HG03575 (cell line): ENCODE measurements around the gene PERP.
"Not testable (repeated sequence)": the region's sequence is repeated elsewhere in the genome, so short reads cannot be mapped to it uniquely, and the experiment has no call there.

Experiments
- ATAC-seq: cut with Tn5 transposase; IDR thresholded peaks from one replicate; pipeline ENCODE4 v1.9.1; 2021; ENCODE audit not compliant: unreplicated experiment, insufficient number of reproducible peaks, low FRiP score; ENCODE audit errors: extremely low read depth

Gene PERP

DNA sequence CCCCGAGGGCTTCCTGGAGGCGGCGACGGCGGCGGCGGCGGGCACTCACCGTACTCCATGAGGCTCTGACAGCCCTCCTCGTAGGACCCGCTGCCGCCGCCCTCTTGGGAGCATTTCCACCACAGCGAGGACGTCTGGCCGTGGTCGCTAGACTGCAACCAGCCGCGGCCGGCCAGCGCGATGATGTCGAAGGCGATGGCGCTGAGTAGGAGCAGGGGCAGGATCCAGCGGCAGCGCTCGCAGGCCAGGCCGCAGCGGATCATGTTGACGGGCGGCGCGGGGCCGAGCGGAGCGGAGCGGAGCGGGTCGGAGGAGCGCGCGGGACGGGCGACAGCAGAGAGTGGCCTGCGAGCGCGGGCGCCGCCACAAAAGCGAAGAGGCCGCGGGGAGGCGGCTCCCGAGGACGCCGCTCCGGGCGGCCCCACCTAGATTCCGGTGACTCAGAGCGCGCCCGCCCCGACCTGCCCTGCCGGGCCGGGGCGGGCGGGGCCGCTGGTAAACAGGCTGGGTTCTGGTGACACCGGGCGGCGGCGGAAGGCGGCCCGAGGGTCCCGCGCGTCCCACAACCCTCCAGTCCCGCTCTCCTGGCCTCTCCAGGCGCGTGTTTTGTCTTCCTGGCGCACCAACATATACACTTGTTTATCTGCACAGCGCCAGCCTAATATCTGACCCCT, at the start of gene PERP:
PERP (minus strand) TSS at position 342 of the 674 bp plus-strand sequence; CDS start at position 263, 79 bp downstream.
- ATAC-seq = no peak

DNA sequence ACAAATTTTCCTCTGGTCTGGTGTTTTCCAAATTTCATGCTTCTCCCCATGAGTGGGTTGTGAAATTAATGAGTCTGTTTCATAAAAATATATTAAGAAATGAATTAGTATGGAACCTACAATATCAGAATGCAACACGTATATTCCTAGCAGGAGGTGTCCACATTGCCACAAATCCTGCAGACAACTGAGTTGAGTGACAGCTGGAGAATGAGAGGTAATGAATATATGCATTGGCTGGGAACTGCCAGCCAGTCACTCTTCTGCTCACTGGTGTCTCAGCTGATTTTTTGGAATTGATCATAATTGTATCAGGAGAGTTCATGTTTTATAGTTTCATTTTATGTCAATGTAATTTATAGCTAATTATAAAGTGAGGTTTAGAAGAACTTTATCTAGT, 48.2 kb upstream of the PERP start:
- no peak for ATAC-seq

DNA sequence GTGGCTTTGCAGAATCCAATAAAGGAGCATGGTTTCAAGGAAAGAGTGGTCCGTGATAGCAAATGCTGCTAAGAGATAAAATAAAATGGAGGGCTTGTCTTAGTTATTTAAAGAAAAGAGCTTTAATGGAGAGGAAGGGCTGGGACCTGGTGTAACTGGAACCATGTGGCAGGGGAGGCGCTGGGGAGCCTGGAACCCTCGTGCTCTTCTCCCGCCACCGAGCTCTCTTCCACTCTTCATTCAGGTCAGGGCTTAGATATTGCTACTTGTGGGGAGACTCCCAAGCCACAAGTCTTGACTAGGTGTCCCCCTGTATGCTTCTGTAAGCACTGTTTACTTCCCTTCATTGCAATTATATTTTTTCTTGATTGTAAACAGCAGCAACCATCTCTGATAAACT, 39.3 kb upstream of the PERP start:
- no peak for ATAC-seq

DNA sequence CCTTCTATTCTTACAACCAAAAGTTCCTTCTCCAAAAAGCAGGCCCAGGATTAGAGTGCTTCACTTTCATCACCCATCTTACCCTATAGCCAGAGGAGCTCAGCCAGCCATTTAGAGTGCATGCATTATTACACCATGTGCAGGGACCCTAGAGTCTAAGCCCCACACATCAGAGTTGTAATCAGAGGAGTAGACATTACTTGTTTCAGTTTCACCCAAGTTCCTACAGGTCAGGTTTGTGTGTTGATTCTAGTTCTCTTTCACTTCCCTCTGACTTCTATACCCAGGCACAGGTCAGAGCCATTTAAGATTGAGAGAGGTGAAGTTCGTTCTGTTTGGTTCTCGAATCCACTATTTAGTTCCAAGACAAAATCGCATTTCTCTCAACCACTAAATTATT, 38.2 kb upstream of the PERP start:
- no peak for ATAC-seq

DNA sequence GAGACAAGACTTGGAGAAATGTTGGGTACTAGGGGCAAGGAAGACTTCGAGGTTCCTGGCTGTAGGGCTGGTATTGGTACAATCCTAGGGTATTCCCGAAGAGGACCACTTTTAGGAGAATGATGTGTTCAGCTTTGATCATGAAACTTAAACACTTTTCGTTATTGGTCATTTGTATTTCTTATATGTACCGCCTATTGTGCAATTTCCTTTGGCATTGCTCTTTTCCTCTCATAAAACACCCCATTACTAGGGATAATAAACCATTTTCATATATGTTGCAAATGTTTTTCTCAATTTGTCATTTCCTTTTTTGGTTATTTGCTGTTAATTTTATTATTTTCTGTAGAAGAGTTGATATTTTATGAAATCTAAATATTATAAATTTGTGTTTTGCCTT, 35.6 kb upstream of the PERP start:
- ATAC-seq = no peak

DNA sequence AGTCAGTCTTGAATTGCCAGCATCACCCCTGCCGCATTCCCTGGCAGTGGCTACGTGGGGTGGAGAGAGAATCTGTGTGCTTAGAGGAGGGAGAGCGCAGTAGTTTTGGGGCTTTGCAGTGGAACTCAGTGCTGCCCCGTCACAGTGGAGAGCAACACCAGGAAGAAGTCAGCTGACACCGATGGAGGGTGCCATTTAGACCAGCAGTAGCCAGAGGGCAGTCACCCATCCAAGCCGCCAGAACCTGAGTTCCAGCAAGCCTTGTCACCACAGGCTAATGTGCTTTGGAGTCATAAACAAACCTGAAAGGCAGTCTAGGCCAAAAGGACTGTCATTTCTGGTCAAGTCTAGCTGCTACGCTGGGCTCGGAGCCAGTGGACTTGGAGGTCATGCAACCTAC, 22.0 kb upstream of the PERP start:
- ATAC-seq = no peak

DNA sequence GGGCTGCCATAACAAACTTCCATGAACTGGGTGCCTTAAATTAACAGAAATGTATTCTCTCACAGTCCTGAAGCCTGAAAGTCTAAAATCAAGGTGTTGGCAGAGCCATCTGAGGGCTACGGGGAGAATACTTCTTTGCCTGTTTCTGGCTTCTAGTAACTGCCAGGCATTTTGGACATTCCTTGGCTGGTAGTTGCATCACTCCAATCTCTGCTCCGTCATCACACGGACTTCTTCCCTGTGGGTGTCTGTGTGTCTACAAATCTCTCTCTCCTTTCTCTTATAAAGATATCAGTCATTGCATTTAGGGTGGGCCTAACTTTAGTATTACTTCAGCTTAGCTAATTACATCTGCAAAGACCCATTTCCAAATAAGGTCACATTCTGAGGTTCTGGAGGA, 20.9 kb upstream of the PERP start:
- no peak for ATAC-seq

DNA sequence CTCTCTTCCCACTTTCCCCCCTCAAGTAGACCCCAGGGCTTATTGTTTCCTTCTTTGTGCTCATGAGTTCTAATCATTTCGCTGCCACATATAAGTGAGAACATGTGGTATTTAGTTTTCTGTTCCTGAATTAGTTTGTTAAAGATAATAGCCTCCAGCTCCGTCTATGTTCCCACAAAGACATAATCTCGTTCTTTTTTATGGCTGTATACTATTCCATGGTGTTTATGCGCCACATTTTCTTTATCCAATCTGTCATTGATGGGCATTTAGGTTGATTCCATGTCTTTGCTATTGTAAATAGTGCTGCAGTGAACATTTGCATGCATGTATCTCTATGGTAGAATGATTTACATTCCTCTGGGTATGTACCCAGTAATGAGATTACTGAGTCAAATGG, 16.9 kb upstream of the PERP start:
- ATAC-seq = no peak

DNA sequence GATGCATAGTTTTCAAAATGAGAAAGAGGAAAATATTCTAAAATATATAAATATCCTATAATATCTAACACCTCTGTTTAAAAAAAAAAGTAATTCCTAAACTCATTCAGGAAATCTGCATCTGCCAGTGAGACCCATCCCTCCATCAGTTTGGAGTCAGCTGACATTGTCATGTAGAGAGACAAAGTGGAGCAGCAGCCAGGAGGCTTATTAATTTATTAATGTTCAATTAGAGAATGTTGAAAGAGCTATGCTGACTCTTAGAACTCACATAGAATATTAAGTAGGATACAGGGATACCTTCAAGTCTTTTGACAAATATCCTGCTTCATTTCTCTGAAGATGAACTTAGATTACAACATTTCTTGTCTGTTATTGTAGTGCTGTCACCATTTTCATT, 12.8 kb upstream of the PERP start:
- ATAC-seq = no peak

DNA sequence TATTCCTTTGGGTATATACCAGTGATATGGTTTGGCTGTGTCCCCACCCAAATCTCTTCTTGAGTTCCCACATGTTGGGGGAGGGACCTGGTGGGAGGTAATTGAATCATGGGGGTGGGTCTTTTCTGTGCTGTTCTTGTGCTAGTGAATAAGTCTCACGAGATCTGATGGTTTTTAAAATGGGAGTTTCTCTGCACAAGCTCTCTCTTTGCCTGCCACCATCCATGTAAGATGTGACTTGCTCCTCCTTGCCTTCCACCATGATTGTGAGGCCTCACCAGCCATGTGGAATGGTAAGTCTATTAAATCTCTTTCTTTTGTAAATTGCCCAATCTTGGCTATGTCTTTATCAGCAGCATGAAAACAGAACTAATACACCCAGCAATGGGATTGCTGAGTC, 12.0 kb upstream of the PERP start:
- not testable (repeated sequence) for ATAC-seq

DNA sequence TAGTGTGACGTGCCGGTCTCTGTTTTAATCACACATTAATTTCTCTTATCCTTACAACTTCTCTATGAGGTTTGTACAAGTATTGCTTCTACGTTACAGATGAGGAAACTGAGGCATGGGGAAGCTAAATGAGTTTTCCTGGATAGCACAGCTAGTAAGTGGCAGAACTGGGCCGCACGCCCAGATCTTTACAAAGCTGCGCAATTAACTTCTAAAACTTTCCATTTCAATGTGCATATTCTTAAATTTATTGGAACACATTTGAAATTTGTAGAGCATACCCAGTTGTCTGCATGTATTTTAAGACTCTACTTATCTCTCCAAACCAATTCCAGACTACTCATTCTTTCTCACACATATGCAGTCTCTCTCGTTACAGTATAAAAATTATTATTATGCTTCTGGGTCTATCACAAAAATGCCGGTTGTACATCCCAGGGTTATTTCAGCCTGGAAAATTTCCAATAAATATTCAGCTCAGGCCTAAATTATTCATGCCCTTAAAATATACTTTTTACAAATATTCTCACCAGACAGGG, 10.2 kb upstream of the PERP start:
- no peak for ATAC-seq

DNA sequence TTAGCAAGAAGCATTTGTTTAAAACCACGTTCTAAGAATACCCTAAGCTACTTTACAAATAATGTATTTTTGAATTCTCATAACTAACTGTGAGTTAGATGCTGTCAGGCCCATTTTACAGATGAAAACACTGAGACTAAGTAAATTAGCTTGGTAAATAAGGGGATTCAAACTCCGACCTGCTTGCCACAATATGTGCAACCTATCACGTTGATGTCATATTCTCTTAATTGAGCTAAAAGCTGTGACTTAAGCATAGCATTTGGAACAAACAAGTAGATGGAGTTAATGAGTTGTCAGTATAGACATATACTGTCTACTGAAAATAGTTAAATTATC, 9.4 kb upstream of the PERP start:
- no peak for ATAC-seq

DNA sequence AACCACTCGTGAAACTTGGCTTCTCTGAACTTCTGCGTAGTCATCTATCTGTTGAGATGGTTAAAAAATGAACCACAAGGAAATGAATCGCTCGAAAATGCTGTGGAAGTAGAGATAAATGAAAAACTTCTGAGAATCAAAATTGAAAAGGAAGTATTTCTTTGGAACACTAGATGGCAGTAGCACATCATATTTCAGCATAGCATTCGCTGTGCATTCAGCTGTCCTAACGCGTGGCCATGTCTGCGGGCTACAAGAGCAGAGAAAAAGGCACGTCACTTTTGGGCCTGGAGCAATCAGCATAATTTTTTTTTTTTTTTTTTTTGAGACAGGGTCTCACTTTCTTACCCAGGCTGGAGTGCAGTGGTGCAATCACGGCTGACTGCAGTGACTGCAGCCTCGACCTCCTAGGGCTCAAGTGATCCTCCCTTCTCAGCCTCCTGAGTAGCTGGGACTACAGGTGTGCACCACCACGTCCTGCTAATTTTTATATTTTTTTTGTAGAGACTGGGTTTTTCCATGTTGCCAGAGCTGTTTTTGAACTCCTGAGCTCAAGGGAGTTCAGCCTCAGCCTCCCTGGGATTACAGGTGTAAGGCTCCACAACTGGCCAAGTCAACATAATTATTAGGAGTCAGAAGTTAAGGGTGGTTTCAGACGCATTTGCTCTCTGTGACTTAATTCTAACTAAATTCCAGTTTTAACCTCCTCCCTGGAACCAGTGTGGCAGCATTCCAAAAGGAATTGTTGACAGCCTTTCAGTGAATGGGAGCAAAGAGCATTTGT, 8.8 kb upstream of the PERP start:
- ATAC-seq = no peak

DNA sequence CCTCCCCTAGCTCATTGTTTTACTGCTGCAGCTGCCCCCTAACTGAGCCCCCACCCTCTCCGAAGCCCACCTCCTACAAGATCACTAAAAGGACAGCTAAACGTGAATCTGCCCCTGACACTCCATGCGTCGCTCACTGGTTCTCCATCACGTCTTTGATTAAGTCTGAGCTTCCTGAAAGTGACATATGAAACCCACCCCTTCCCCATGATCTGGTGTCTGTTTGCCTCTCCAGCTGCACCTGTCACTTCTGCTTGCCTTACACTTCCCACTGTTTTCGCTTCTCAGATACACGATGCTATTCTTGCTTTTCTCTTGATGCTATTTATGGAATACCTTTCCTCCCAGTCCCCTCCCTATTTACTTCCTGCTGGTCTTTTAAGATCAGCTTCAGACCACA, 8.0 kb upstream of the PERP start:
- no peak for ATAC-seq

DNA sequence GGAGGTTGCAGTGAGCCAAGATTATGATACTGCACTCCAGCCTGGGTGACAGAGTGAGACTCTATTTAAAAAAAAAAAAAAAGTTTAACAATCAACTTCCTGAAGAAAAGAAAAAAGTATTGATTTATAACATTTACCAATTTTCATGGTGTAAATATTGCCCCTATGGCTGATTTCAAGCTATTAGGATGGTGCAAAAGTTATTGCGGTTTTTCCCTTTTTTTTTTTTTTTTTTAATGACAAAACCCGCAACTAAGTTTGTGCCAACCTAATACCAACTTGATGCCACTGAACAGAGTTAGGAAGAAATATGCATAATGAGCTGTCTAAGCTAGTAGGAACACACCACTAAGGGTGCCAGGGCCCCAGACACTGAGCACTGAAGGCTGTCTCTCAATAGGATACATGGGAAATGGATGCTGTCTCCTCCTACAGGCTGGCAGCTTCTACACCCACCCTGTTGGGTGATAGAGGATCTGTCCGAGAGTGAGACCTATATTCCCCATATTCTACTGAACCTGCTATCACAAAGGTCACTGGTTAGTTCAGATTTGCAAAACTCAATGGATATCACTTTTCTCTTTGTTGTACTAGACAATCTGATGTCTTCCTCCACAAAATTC, 6.5 kb upstream of the PERP start:
- ATAC-seq = no peak

DNA sequence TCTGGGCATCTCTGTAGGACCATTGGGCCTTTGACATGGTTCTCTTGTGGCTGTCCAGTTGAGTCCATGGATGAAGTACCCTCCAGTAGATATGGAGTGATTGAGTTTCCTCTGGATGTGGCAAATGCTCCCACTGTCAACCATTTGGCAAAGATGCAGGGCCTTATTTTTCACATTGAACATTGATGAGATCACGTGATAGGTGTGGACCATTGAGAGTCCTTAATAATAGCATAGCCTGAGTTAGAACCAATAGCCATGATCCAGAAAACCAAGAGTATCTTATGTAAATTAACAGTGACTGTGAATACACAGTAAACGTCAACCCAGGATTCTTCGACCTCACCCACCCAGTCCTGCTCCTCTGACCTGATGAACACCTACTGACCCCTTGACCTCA, 3.0 kb upstream of the PERP start:
- ATAC-seq = no peak

DNA sequence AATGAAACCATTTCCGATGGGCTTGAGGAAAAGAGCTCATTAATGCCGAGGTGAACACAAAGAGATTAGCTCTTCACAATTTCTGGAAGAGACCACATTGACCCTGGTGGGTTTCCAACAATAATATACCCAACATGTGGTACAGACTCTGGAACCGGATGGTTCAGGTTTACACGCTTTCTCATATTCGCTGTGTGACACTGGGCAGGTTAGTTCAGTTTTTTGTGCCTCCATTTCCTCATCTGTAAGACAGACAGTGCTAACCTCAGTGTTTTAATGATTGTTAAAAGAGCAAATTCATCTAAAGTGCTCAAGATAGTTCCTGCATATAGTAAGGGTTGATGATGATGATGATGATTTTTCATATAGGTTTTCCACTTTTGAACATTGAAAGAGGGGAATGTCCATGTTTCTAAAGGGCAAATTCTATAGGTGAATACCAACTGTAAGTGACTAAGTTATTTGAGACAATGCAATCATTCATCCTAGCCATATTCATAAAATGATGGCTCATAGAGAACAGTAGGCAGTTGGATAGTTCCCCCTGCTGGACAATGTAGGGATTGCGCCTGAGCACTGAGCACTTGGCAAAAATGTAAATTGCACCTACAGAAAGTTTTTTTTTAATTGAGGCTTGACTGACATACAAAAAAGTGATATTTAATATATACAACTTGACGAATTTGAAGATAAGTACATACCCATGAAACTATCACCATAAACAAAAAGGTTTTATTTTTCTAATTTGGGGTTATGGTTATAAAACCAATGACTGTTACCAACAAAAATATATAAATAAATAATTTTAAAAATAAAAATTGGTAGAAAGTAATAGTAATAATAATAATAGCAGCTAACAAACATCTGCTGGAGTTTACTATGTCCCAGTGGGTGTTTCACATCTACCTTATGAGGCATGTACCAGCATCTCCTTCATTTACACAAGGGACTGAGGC, 2.1 kb upstream of the PERP start:
- no peak for ATAC-seq

DNA sequence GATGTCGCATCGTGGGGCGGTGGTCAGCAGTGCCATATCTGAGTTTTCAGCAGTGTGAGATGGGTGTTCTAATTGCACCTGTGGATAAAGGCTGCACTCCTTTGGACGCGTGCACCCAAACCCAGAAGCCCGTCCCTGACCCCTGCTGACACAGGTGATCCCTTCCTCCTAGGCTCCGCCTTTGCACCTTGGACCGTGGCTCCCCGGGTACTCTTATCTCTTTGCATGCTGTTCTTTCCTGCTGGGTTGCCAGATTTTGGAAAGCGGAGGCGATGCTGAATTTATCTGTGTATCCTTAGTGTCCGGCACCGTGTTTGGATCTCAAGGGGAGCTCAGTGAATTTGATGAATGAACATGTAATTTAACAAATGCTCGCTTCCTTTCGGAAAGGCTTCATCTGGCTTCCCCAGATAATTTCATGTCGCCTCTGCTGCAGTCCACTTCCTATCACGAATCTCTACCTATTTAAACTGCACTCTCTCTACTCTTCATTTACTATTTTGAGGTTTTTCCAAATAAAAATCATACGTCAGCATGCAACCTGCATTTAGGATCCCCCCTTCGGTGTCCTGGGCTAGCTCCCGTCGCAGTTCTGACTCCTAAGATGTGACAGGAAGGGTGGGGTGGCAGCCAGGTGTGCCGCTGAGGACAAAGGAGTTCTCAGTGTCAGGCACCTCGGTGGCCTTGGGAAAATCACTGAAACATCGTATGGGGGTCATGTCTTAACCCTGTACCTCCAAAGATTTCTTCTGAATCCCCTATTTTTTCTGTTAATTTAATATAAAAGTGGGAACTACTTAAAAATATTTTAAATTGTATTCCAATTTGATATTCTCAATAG, 753 bp upstream of the PERP start:
- no peak for ATAC-seq
